ENCODE measurements around the gene EEPD1. TPM values are rescaled to one million over a fixed set of nuclear protein-coding genes. Genes with fewer than 3 reads are reported as not detected.

EEPD1 gene
- total and polyA plus RNA-seq, 10 donors = 7.7 to 23.4 (median 14.6) TPM

GRCh38 chr7:36217961-36218284 lies 64.9 kb downstream of the EEPD1 start:
- WGBS, 5 donors = 74 to 89% (median 76%) methylated on average over 5 of the region's 5 CpGs
- intact Hi-C loops (cut with DNase I; ENCODE audit: low total_unique reads) = no loop called here
- TF ChIP-seq POLR2AphosphoS5 (IDR thresholded peaks at IDR 0.05) (no peak), POLR2A (IDR thresholded peaks at IDR 0.05) (no peak), CTCF (IDR thresholded peaks at IDR 0.05 in 8 of 11, conservative IDR thresholded peaks at IDR 0.05 in 3 of 11) (no peak)
- H3K4me1 ChIP-seq = no peaks in the 10 kb centered on the region
- H3K9me3 ChIP-seq = no peaks in the 10 kb centered on the region
- no peaks in the 10 kb centered on the region for H3K27me3 ChIP-seq (replicated peaks in 1 of 7)
- no peaks in the 10 kb centered on the region for H3K36me3 ChIP-seq
- H3K27ac ChIP-seq = no peak overlapping the region
- H3K4me3 ChIP-seq = no peak overlapping the region
- no peak for DNase-seq

GRCh38 chr7:36219429-36219828 lies 66.4 kb downstream of the EEPD1 start:
- DNase-seq = no peak
- H3K4me1 ChIP-seq = no peaks in the 10 kb centered on the region
- intact Hi-C loops (cut with DNase I; ENCODE audit: low total_unique reads) = no loop called here
- TF ChIP-seq POLR2AphosphoS5 (IDR thresholded peaks at IDR 0.05) = no peak
- TF ChIP-seq POLR2A (IDR thresholded peaks at IDR 0.05) = no peak
- TF ChIP-seq CTCF (IDR thresholded peaks at IDR 0.05 in 8 of 11, conservative IDR thresholded peaks at IDR 0.05 in 3 of 11) = no peak
- H3K27ac ChIP-seq = no peak overlapping the region
- 87 to 97% (median 94%) methylated on average over 1 of the region's 1 CpG for WGBS, 5 donors
- H3K27me3 ChIP-seq (replicated peaks in 1 of 7) = no peaks in the 10 kb centered on the region
- no peaks in the 10 kb centered on the region for H3K9me3 ChIP-seq
- no peaks in the 10 kb centered on the region for H3K36me3 ChIP-seq
- H3K4me3 ChIP-seq = no peak overlapping the region

GRCh38 chr7:36223851-36224250 lies 70.8 kb downstream of the EEPD1 start:
- H3K36me3 ChIP-seq = no peaks in the 10 kb centered on the region
- no peaks in the 10 kb centered on the region for H3K9me3 ChIP-seq
- no peak for DNase-seq
- no peak overlapping the region for H3K4me3 ChIP-seq
- no peak for TF ChIP-seq POLR2AphosphoS5 (IDR thresholded peaks at IDR 0.05)
- intact Hi-C loops (cut with DNase I; ENCODE audit: low total_unique reads) = no loop called here
- no peaks in the 10 kb centered on the region for H3K27me3 ChIP-seq (replicated peaks in 1 of 7)
- H3K4me1 ChIP-seq = peaks cover 0 to 5% (median 0%) of the 10 kb centered on the region in 6 donors
- H3K27ac ChIP-seq = no peak overlapping the region

- DNase-seq = no peak
- H3K27ac ChIP-seq = no peak overlapping the region
- H3K27me3 ChIP-seq (replicated peaks in 1 of 7) = no peaks in the 10 kb centered on the region
- H3K4me3 ChIP-seq = no peak overlapping the region
- no peak for TF ChIP-seq CTCF (IDR thresholded peaks at IDR 0.05 in 8 of 11, conservative IDR thresholded peaks at IDR 0.05 in 3 of 11)
- TF ChIP-seq POLR2AphosphoS5 (IDR thresholded peaks at IDR 0.05) = no peak
- no peak for TF ChIP-seq POLR2A (IDR thresholded peaks at IDR 0.05)
- H3K36me3 ChIP-seq = no peaks in the 10 kb centered on the region
- peaks cover 0 to 5% (median 0%) of the 10 kb centered on the region in 6 donors for H3K4me1 ChIP-seq
- H3K9me3 ChIP-seq = no peaks in the 10 kb centered on the region
- WGBS, 5 donors = 79 to 86% (median 83%) methylated on average over 16 of the region's 16 CpGs
- intact Hi-C loops (cut with DNase I; ENCODE audit: low total_unique reads) = no loop called here
These were observed 72.1 kb downstream of the EEPD1 start for GRCh38 chr7:36224934-36225858.

Data from spleen (tissue), 11 donors.